CD14-positive monocyte (primary cell): ENCODE measurements around the gene TGM2. TPM values are rescaled to one million over a fixed set of nuclear protein-coding genes. Genes with fewer than 3 reads are reported as not detected.
A peak's percentile ranks its signal among the peaks of the same experiment; 100 is the strongest.

ENCODE experiments used
- DNase-seq, 3 donors: peaks; one replicate each; pipeline ENCODE4 v3.0.0-alpha.2; 2011 to 2022
- H2AFZ ChIP-seq: 2 replicates; pipeline ENCODE4 v1.6.0; 2012; ENCODE audit warnings: mild to moderate bottlenecking, low read depth, low read length, inconsistent platforms; ENCODE audit not compliant: insufficient read depth, poor library complexity, severe bottlenecking
- H3K27ac ChIP-seq, 2 donors: 1 replicate in 1 of 2; 2 replicates in 1 of 2; pipeline ENCODE4 v1.5.1; 2012 to 2013; ENCODE audit warnings: low read length in 2 of 2, control low read depth in 1 of 2, inconsistent platforms in 1 of 2, low read depth in 1 of 2, mild to moderate bottlenecking in 1 of 2
- H3K27me3 ChIP-seq, 2 donors: one replicate each; pipeline versions ENCODE4 v1.6.0 to v1.6.1; 2011 to 2013; ENCODE audit warnings: low read length in 2 of 2; ENCODE audit not compliant: control insufficient read depth in 2 of 2, insufficient read depth in 2 of 2
- H3K36me3 ChIP-seq, 2 donors: replicated peaks in 1 of 2; 1 replicate in 1 of 2; 2 replicates in 1 of 2; pipeline versions ENCODE4 v1.5.1 to v1.6.1; 2012 to 2013; ENCODE audit warnings: low read length in 2 of 2, control low read depth in 1 of 2, inconsistent platforms in 1 of 2, mild to moderate bottlenecking in 1 of 2; ENCODE audit not compliant: insufficient read depth in 2 of 2, control insufficient read depth in 1 of 2
- H3K4me1 ChIP-seq, 2 donors: 1 replicate in 1 of 2; 2 replicates in 1 of 2; pipeline versions ENCODE4 v1.5.1 to v1.6.1; 2012 to 2013; ENCODE audit warnings: low read length in 2 of 2, control low read depth in 1 of 2, inconsistent platforms in 1 of 2, mild to moderate bottlenecking in 1 of 2, moderate library complexity in 1 of 2; ENCODE audit not compliant: insufficient read depth in 2 of 2, control insufficient read depth in 1 of 2
- H3K4me2 ChIP-seq: replicated peaks from 2 replicates; pipeline ENCODE3; 2012; ENCODE audit warnings: low read length, moderate library complexity, mild to moderate bottlenecking; ENCODE audit not compliant: poor library complexity, severe bottlenecking; ENCODE audit errors: extremely low read depth
- H3K4me3 ChIP-seq, 3 experiments: fragments of 200-600 bp in 1 of 3; sonication (generic) in 1 of 3; replicated peaks in 1 of 3; 1 replicate in 2 of 3; 2 replicates in 1 of 3; pipeline ENCODE4 v1.5.1; 2011 to 2013; ENCODE audit warnings: low read length in 3 of 3, mild to moderate bottlenecking in 3 of 3, control low read depth in 2 of 3, low read depth in 2 of 3, inconsistent platforms in 1 of 3, moderate library complexity in 1 of 3
- H3K79me2 ChIP-seq: 2 replicates; pipeline ENCODE4 v1.6.0; 2012; ENCODE audit warnings: mild to moderate bottlenecking, control low read depth, inconsistent platforms, low read length, moderate library complexity; ENCODE audit not compliant: insufficient read depth
- H3K9ac ChIP-seq: 2 replicates; pipeline ENCODE4 v1.6.0; 2017; ENCODE audit warnings: low read length, mild to moderate bottlenecking; ENCODE audit not compliant: insufficient read depth, poor library complexity, severe bottlenecking
- H3K9me3 ChIP-seq, 2 donors: replicated peaks in 1 of 2; 1 replicate in 1 of 2; 2 replicates in 1 of 2; pipeline versions ENCODE4 v1.5.1 to v1.6.1; 2012 to 2013; ENCODE audit warnings: low read length in 2 of 2, control low read depth in 1 of 2; ENCODE audit not compliant: control insufficient read depth in 1 of 2, insufficient read depth in 1 of 2
- H4K20me1 ChIP-seq: 2 replicates; pipeline ENCODE4 v1.6.0; 2012; ENCODE audit warnings: mild to moderate bottlenecking, low read length, control low read depth, moderate library complexity; ENCODE audit not compliant: insufficient read depth
- H3K27ac Mint-ChIP-seq, 7 donors: one replicate each; pipeline ENCODE4 v1.8.0; 2020; ENCODE audit warnings: mild to moderate bottlenecking in 7 of 7, mixed read lengths in 7 of 7, moderate library complexity in 6 of 7, inconsistent platforms in 2 of 7
- H3K27me3 Mint-ChIP-seq, 3 donors: one replicate each; pipeline ENCODE4 v1.8.0; 2021 to 2022; ENCODE audit warnings: low read depth in 3 of 3, mild to moderate bottlenecking in 3 of 3, mixed read lengths in 3 of 3, moderate library complexity in 3 of 3, inconsistent platforms in 1 of 3
- H3K36me3 Mint-ChIP-seq, 2 donors: one replicate each; pipeline ENCODE4 v1.8.0; 2020; ENCODE audit warnings: mixed read lengths in 2 of 2, inconsistent platforms in 1 of 2, mild to moderate bottlenecking in 1 of 2
- H3K4me1 Mint-ChIP-seq: one replicate; pipeline ENCODE4 v1.8.0; 2020; ENCODE audit warnings: mild to moderate bottlenecking, mixed read lengths
- H3K4me3 Mint-ChIP-seq, 2 donors: one replicate each; pipeline ENCODE4 v1.8.0; 2020; ENCODE audit warnings: mild to moderate bottlenecking in 2 of 2, mixed read lengths in 2 of 2, moderate library complexity in 1 of 2
- H3K9me3 Mint-ChIP-seq, 7 donors: one replicate each; pipeline ENCODE4 v1.8.0; 2020 to 2022; ENCODE audit warnings: mixed read lengths in 7 of 7, mild to moderate bottlenecking in 6 of 7, moderate library complexity in 6 of 7, inconsistent platforms in 2 of 7
- WGBS: methylation state at CpG from one replicate; pipeline ENCODE4 v1.1.5; 2013; ENCODE audit warnings: missing lambda C conversion rate; ENCODE audit not compliant: insufficient coverage; 5-methylcytosine and 5-hydroxymethylcytosine counted together
- intact Hi-C, 2 donors: fragments of 100-400 bp; cut with micrococcal nuclease; formaldehyde crosslinking; loops; one replicate each; pipeline versions ENCODE4 v1.15.0 to v1.15.1; 2023
- polyA plus RNA-seq, 3 donors: library from polyadenylated mRNA; depleted of rRNA in 1 of 3; unstranded in 2 of 3; stranded (reverse) in 1 of 3; fragments of 300-500 nt in 2 of 3; fragments of >200 nt in 1 of 3; fragmentation: Illumina TruSeq in 2 of 3; gene quantifications; 1 replicate in 2 of 3; 2 replicates in 1 of 3; pipeline ENCODE4 v1.2.3, GENCODE V29; 2012 to 2021
- TF ChIP-seq, protein P1 (sequence below): fragments of 200-600 bp; IDR thresholded peaks from one replicate; pipeline ENCODE4 v1.8.0; 2022; ENCODE audit warnings: antibody characterized with exemption, mild to moderate bottlenecking

Gene TGM2
- polyA plus RNA-seq, 3 donors = 0.47 to 1.7 (median 1.6) TPM

DNA sequence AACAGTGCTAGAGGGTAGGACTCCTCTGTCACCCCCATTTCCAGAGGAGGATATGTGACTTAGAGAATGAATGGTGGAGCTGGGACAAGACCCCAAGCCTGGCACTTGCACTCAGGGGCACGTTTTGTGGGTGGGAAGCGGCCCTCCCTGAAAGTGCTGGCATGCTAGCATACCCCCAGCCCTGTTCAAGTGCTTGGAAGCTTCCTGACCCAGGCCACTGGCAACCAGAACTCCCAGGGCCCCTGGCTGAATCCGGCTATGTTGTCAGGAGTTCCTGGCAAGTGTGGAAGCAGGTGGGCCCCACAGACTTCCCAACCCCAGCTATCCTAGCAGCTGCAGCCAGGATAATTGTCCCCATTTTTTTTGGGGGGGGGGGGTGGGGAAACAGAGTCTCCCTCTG, 35.6 kb upstream of the TGM2 start:
- 100% methylated on average over 2 of the region's 3 CpGs for WGBS
- peaks cover 0 to 5% (median 1%) of the 10 kb centered on the region in 7 donors for H3K9me3 Mint-ChIP-seq

DNA sequence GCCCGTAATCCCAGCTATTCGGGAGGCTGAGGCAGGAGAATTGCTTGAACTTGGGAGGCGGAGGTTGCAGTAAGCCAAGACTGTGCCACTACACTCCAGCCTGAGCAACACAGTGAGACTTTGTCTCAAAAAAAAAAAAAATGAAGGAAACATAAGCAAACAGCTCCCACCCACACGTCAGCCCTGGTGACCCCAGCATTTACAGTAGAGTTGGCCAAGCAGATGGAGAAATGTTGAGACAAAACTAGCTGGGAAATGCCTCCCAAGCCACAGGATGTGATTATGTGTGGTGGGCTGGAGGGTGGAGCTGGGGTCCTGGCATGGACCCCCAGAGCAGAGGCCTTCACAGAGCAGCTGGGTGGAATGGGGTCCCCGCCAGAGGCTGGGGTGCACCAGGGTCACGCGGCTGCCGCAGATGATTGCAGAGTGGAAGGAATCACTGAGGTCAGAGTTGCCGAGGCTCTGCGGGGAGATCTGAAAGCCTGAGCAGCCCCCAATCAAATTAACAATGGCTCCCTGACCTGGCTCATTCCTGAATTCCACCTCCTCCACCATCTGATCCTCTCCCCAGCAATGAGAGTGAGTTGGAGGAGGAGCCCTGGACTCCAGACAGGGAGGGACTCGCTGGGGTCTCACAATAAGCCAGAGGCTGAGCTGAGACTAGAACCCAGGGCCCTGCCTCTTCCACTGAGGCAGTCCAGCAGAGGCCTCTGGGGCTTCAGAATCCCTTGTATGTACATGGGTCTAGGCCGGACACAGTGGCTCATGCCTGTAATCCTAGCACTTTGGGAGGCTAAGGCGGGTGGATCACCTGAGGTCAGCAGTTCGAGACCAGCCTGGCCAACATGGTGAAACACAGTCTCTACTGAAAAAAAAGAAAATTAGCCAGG, 34.7 kb upstream of the TGM2 start:
- no peak overlapping the region for H3K4me3 ChIP-seq
- H3K79me2 ChIP-seq = no peaks in the 10 kb centered on the region
- H3K4me2 ChIP-seq = no peak overlapping the region
- WGBS = 93% methylated on average over 12 of the region's 14 CpGs
- H3K27me3 ChIP-seq = no peaks in the 10 kb centered on the region
- peak overlapping the region in 2 of 7 donors; percentile 64 to 75 for H3K27ac Mint-ChIP-seq
- DNase-seq = no peak
- no peak overlapping the region for H3K9ac ChIP-seq
- H3K9me3 Mint-ChIP-seq = peaks cover 0 to 5% (median 1%) of the 10 kb centered on the region in 7 donors
- H3K27me3 Mint-ChIP-seq = peaks cover 2 to 6% (median 3%) of the 10 kb centered on the region in 3 donors
- peaks cover 64% of the 10 kb centered on the region for H3K4me1 Mint-ChIP-seq
- peaks cover 44 to 51% of the 10 kb centered on the region in 2 donors for H3K4me1 ChIP-seq
- intact Hi-C loops = loop anchor here in 1 of 2 donors (5.0 kb wide), 1 partner anchor 32 kb away; the partner anchor contains the start of gene TGM2
- no peaks in the 10 kb centered on the region for H4K20me1 ChIP-seq
- no peaks in the 10 kb centered on the region for H3K9me3 ChIP-seq
- no peaks in the 10 kb centered on the region for H3K36me3 ChIP-seq
- TF ChIP-seq, protein P1, sequence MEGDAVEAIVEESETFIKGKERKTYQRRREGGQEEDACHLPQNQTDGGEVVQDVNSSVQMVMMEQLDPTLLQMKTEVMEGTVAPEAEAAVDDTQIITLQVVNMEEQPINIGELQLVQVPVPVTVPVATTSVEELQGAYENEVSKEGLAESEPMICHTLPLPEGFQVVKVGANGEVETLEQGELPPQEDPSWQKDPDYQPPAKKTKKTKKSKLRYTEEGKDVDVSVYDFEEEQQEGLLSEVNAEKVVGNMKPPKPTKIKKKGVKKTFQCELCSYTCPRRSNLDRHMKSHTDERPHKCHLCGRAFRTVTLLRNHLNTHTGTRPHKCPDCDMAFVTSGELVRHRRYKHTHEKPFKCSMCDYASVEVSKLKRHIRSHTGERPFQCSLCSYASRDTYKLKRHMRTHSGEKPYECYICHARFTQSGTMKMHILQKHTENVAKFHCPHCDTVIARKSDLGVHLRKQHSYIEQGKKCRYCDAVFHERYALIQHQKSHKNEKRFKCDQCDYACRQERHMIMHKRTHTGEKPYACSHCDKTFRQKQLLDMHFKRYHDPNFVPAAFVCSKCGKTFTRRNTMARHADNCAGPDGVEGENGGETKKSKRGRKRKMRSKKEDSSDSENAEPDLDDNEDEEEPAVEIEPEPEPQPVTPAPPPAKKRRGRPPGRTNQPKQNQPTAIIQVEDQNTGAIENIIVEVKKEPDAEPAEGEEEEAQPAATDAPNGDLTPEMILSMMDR = no peak
- no peak overlapping the region for H2AFZ ChIP-seq
- peaks cover 0 to 3% of the 10 kb centered on the region in 2 donors for H3K36me3 Mint-ChIP-seq
- H3K4me3 Mint-ChIP-seq = no peak overlapping the region
- no peak overlapping the region for H3K27ac ChIP-seq

More for the DNA sequence above, 35.6 kb upstream of the TGM2 start:
- Histone ChIP-seq H3K4me1 (peaks cover 45 to 51% of the 10 kb centered on the region in 2 donors), H3K9ac (no peak overlapping the region), H3K79me2 (no peaks in the 10 kb centered on the region), H3K36me3 (no peaks in the 10 kb centered on the region), H3K27ac (no peak overlapping the region), H3K4me3 (no peak overlapping the region), H3K9me3 (no peaks in the 10 kb centered on the region), H2AFZ (no peak overlapping the region), H4K20me1 (no peaks in the 10 kb centered on the region), H3K27me3 (no peaks in the 10 kb centered on the region), H3K4me2 (no peak overlapping the region)
- no peak for DNase-seq
- Mint-ChIP-seq H3K4me1 (peaks cover 63% of the 10 kb centered on the region), H3K36me3 (no peaks in the 10 kb centered on the region), H3K27me3 (peaks cover 0 to 3% (median 2%) of the 10 kb centered on the region in 3 donors), H3K27ac (peak overlapping the region in 2 of 7 donors; percentile 52 to 75), H3K4me3 (no peak overlapping the region)
- intact Hi-C loops = loop anchor here in 1 of 2 donors (5.0 kb wide), 1 partner anchor 33 kb away; the partner anchor contains the start of gene TGM2
- TF ChIP-seq, protein P1 = no peak
